HT1080 (cell line): ENCODE data around the gene FAM184A. TPM values are rescaled to one million over a fixed set of nuclear protein-coding genes. Genes with fewer than 3 reads are reported as not detected.
"Not testable (repeated sequence)": the region's sequence is repeated elsewhere in the genome, so short reads cannot be mapped to it uniquely, and the experiment has no call there.

Experiments used
- DNase-seq: peaks from one replicate; pipeline ENCODE4 v3.0.0-alpha.2; 2015; ENCODE audit warnings: low read depth
- polyA plus RNA-seq, 2 experiments: library from polyadenylated mRNA; depleted of rRNA; stranded (reverse); fragments of >200 nt; gene quantifications; 2 replicates each; pipeline ENCODE4 v1.2.3, GENCODE V29; 2015
- total RNA-seq: library from RNA; depleted of rRNA; stranded (reverse); fragments of >200 nt; shearing (Covaris generic); gene quantifications from 2 replicates; pipeline ENCODE4 v1.2.3, GENCODE V29; 2014; rRNA removed

FAM184A gene
- total RNA-seq = 0.03 and 0.31 TPM in 2 replicates
- polyA plus RNA-seq (2015; cell fraction: cytosol; rRNA removed) = 0.53 and 0.69 TPM in 2 replicates
- 0.70 and 0.76 TPM in 2 replicates for polyA plus RNA-seq (2015; cell fraction: nucleus; rRNA removed)

GRCh38 chr6:119078376-119079282, at the start of gene FAM184A:
Gene FAM184A, minus strand, starts transcription at chr6:119078664. Its CDS starts 365 bp downstream, at chr6:119078299.
- DNase-seq = peak; percentile 62

GRCh38 chr6:119127627-119128026, 49.2 kb upstream of the FAM184A start:
- no peak for DNase-seq

GRCh38 chr6:119126826-119127225, 48.4 kb upstream of the FAM184A start:
- no peak for DNase-seq

- no peak for DNase-seq
Measured at GRCh38 chr6:119126140-119126539, 47.7 kb upstream of the FAM184A start.

GRCh38 chr6:119125576-119125975, 47.1 kb upstream of the FAM184A start:
- no peak for DNase-seq

GRCh38 chr6:119124079-119124824, 45.8 kb upstream of the FAM184A start:
- peak; percentile 31 for DNase-seq

GRCh38 chr6:119122336-119122735, 43.9 kb upstream of the FAM184A start:
- no peak for DNase-seq

GRCh38 chr6:119121367-119121766, 42.9 kb upstream of the FAM184A start:
- DNase-seq = no peak

- DNase-seq = peak; percentile 62
Measured at GRCh38 chr6:119119989-119120388, 41.5 kb upstream of the FAM184A start.

GRCh38 chr6:119119062-119119461, 40.6 kb upstream of the FAM184A start:
- DNase-seq = not testable (repeated sequence)

GRCh38 chr6:119116712-119117281, 38.3 kb upstream of the FAM184A start:
- no peak for DNase-seq

GRCh38 chr6:119113961-119114360, 35.5 kb upstream of the FAM184A start:
- no peak for DNase-seq

- DNase-seq = no peak
Measured at GRCh38 chr6:119112812-119113530, 34.5 kb upstream of the FAM184A start.

- DNase-seq = peak; percentile 58
Measured at GRCh38 chr6:119110601-119111548, 32.4 kb upstream of the FAM184A start.

GRCh38 chr6:119109654-119110325, 31.3 kb upstream of the FAM184A start:
- no peak for DNase-seq

- DNase-seq = no peak
Measured at GRCh38 chr6:119108076-119108475, 29.6 kb upstream of the FAM184A start.

GRCh38 chr6:119105282-119105681, 26.8 kb upstream of the FAM184A start:
- DNase-seq = peak; percentile 62

GRCh38 chr6:119102901-119103300, 24.4 kb upstream of the FAM184A start:
- DNase-seq = no peak

- no peak for DNase-seq
Measured at GRCh38 chr6:119100115-119100514, 21.7 kb upstream of the FAM184A start.
